ENCODE measurements around the gene SMURF1. TPM values are rescaled to one million over a fixed set of nuclear protein-coding genes. Genes with fewer than 3 reads are reported as not detected.

SMURF1 gene
- total RNA-seq, 2 donors from 2014 or later = 15.4 to 25.1 TPM

DNA sequence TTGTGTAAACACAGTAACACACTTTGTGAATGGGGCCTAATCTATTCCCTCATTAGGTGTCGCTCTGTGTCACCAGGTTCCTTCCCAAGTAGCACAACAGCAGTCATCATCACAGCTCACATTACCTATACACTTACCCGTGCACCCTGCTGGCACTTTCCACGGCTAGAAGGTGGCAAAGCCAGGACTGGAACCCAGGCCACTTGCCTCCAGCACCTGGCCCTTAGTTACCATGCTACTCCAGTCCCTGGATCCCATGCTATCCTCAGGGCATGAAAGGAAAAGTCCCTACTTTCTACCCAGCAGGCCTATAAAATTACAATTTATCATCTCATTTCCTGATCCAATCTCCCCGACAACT lies 18.4 kb downstream of the SMURF1 start:
- no peak overlapping the region for H3K27ac ChIP-seq
- no peaks in the 10 kb centered on the region for H3K36me3 ChIP-seq
- H3K4me3 ChIP-seq = no peak overlapping the region
- TF ChIP-seq POLR2AphosphoS5 (IDR thresholded peaks at IDR 0.05) (no peak), CTCF (IDR thresholded peaks at IDR 0.05) (no peak), POLR2A (IDR thresholded peaks at IDR 0.05) (no peak)
- intact Hi-C loops (cut with DNase I) = no loop called here
- 64% methylated on average over 4 of the region's 4 CpGs for whole genome bisulfite sequencing
- no peaks in the 10 kb centered on the region for H3K27me3 ChIP-seq (replicated peaks; ENCODE audit: insufficient read depth)
- no peak for DNase-seq (ENCODE audit: low spot score)
- H3K4me1 ChIP-seq (replicated peaks) = peaks cover 19% of the 10 kb centered on the region
- H3K9me3 ChIP-seq = no peaks in the 10 kb centered on the region

DNA sequence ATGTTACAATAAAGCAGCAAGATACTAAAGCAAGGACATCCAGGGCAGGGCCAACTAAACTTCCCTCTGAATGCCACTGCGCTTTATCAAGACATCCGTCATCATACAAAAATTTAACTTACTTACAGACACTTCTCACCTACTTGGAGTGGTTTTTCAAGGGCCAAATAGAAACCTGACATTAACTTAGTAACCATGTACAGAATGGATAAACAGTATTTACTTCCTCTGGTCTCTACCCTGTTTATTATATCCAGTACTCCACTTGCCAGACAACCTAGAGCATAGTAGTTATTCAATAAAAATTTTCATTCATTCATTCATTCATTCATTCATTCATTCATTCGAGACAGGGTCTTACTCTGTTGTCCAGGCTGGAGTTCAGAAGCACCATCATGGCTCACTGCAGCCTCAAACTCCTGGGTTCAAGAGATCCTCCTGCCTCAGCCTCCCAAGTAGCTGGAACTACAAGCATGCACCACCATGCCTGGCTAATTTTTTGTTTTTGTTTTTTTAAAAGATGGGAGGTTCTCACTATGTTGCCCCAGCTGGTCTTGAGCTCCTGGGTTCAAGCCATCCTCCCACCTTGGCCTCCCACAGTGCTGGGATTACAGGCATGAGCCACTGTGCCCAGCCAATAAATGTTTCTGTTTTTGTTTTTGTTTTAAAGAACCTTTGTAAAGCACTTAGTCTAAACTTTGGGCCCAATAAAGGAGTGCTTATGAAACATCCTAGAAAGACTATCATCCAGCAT lies 19.0 kb downstream of the SMURF1 start:
- no peaks in the 10 kb centered on the region for H3K36me3 ChIP-seq
- H3K9me3 ChIP-seq = no peaks in the 10 kb centered on the region
- TF ChIP-seq CTCF (IDR thresholded peaks at IDR 0.05) = no peak
- no peak for TF ChIP-seq POLR2AphosphoS5 (IDR thresholded peaks at IDR 0.05)
- TF ChIP-seq POLR2A (IDR thresholded peaks at IDR 0.05) = no peak
- no peak for DNase-seq (ENCODE audit: low spot score)
- intact Hi-C loops (cut with DNase I) = no loop called here
- no peak overlapping the region for H3K4me3 ChIP-seq
- H3K27me3 ChIP-seq (replicated peaks; ENCODE audit: insufficient read depth) = no peaks in the 10 kb centered on the region
- H3K27ac ChIP-seq = no peak overlapping the region
- peaks cover 19% of the 10 kb centered on the region for H3K4me1 ChIP-seq (replicated peaks)
- WGBS = 93% methylated on average over 3 of the region's 3 CpGs

- no peak overlapping the region for H3K4me3 ChIP-seq
- H3K9me3 ChIP-seq = no peaks in the 10 kb centered on the region
- no peaks in the 10 kb centered on the region for H3K27me3 ChIP-seq (replicated peaks; ENCODE audit: insufficient read depth)
- no peaks in the 10 kb centered on the region for H3K36me3 ChIP-seq
- intact Hi-C loops (cut with DNase I) = no loop called here
- peaks cover 15% of the 10 kb centered on the region for H3K4me1 ChIP-seq (replicated peaks)
- WGBS = 64% methylated on average over 4 of the region's 4 CpGs
- H3K27ac ChIP-seq = no peak overlapping the region
- no peak for TF ChIP-seq CTCF (IDR thresholded peaks at IDR 0.05)
- no peak for TF ChIP-seq POLR2AphosphoS5 (IDR thresholded peaks at IDR 0.05)
- TF ChIP-seq POLR2A (IDR thresholded peaks at IDR 0.05) = no peak
- DNase-seq (ENCODE audit: low spot score) = no peak
Measured at GRCh38 chr7:99124236-99124635, 19.7 kb downstream of the SMURF1 start.

GRCh38 chr7:99123571-99124033 lies 20.3 kb downstream of the SMURF1 start:
- H3K27ac ChIP-seq = no peak overlapping the region
- WGBS = 58% methylated on average over 1 of the region's 1 CpG
- no peaks in the 10 kb centered on the region for H3K27me3 ChIP-seq (replicated peaks; ENCODE audit: insufficient read depth)
- H3K4me1 ChIP-seq (replicated peaks) = peaks cover 13% of the 10 kb centered on the region
- intact Hi-C loops (cut with DNase I) = no loop called here
- peak; percentile 17 for DNase-seq (ENCODE audit: low spot score)
- H3K36me3 ChIP-seq = no peaks in the 10 kb centered on the region
- TF ChIP-seq POLR2A (IDR thresholded peaks at IDR 0.05) (no peak), CTCF (IDR thresholded peaks at IDR 0.05) (no peak), POLR2AphosphoS5 (IDR thresholded peaks at IDR 0.05) (no peak)
- no peak overlapping the region for H3K4me3 ChIP-seq
- no peaks in the 10 kb centered on the region for H3K9me3 ChIP-seq

GRCh38 chr7:99122762-99123161 lies 21.1 kb downstream of the SMURF1 start:
- no peak for DNase-seq (ENCODE audit: low spot score)
- Histone ChIP-seq H3K4me1 (replicated peaks) (peaks cover 6% of the 10 kb centered on the region), H3K4me3 (no peak overlapping the region), H3K27me3 (replicated peaks; ENCODE audit: insufficient read depth) (no peaks in the 10 kb centered on the region), H3K36me3 (no peaks in the 10 kb centered on the region), H3K9me3 (no peaks in the 10 kb centered on the region), H3K27ac (no peak overlapping the region)
- WGBS = 58% methylated on average over 6 of the region's 6 CpGs
- intact Hi-C loops (cut with DNase I) = no loop called here
- no peak for TF ChIP-seq CTCF (IDR thresholded peaks at IDR 0.05)
- no peak for TF ChIP-seq POLR2A (IDR thresholded peaks at IDR 0.05)
- no peak for TF ChIP-seq POLR2AphosphoS5 (IDR thresholded peaks at IDR 0.05)
